Right renal pelvis (tissue), 4 donors: ENCODE data around the gene DRP2. TPM values are rescaled to one million over a fixed set of nuclear protein-coding genes. Genes with fewer than 3 reads are reported as not detected.
"Not testable (repeated sequence)": the region's sequence is repeated elsewhere in the genome, so short reads cannot be mapped to it uniquely, and the experiment has no call there.

ENCODE experiments used
- DNase-seq, 4 donors: peaks; one replicate each; pipeline ENCODE4 v3.0.0-alpha.2; 2013; ENCODE audit warnings: low read depth in 4 of 4, low spot score in 3 of 4, missing footprints in 1 of 4
- polyA plus RNA-seq, 4 donors: library from polyadenylated mRNA; unstranded; fragments of 120-200 nt; gene quantifications; one replicate each; pipeline ENCODE4 v1.2.1, GENCODE V29; 2013; ENCODE audit not compliant: insufficient read length in 4 of 4

DRP2 gene
- polyA plus RNA-seq, 4 donors: 1.5 to 2.2 (median 1.8) TPM

GRCh38 chrX:101237041-101237440, 17.5 kb downstream of the DRP2 start:
- DNase-seq: no peak

GRCh38 chrX:101241531-101241930, 21.9 kb downstream of the DRP2 start:
- DNase-seq: no peak

- no peak for DNase-seq
Observed at GRCh38 chrX:101252634-101253033, 33.0 kb downstream of the DRP2 start.

GRCh38 chrX:101257448-101258258, 38.1 kb downstream of the DRP2 start:
- DNase-seq: no peak

GRCh38 chrX:101258259-101258581, 38.6 kb downstream of the DRP2 start:
- no peak for DNase-seq

- no peak for DNase-seq
Observed at GRCh38 chrX:101260435-101260834, 40.8 kb downstream of the DRP2 start.

GRCh38 chrX:101262590-101262989, 43.0 kb downstream of the DRP2 start:
- DNase-seq: no peak

GRCh38 chrX:101263766-101264165, 44.2 kb downstream of the DRP2 start:
- DNase-seq: no peak

- no peak for DNase-seq
Observed at GRCh38 chrX:101265869-101266428, 46.4 kb downstream of the DRP2 start.

GRCh38 chrX:101274198-101274597, 54.6 kb downstream of the DRP2 start:
- DNase-seq: no peak

GRCh38 chrX:101276238-101276637, 56.7 kb downstream of the DRP2 start:
- no peak for DNase-seq

GRCh38 chrX:101287402-101287801, 67.8 kb downstream of the DRP2 start:
- peak in 2 of 4 donors; percentile 6 to 22 for DNase-seq

GRCh38 chrX:101290957-101291603, 71.5 kb downstream of the DRP2 start, which contains the start of gene TAF7L:
TSS of gene TAF7L (minus strand) at chrX:101291334. CDS start at chrX:101287543, 3,791 bp downstream.
- DNase-seq: peak in 1 of 4 donors; percentile 6

- DNase-seq: not testable (repeated sequence)
Observed at GRCh38 chrX:101295603-101296002, 76.0 kb downstream of the DRP2 start.

- no peak for DNase-seq
Observed at GRCh38 chrX:101303790-101304189, 84.2 kb downstream of the DRP2 start.

Other genes with a start within 250 kb of the DRP2 start
- gene TRMT2B, start 167.7 kb upstream of the DRP2 start, polyA plus RNA-seq: 10 to 100 TPM; 11.0 to 12.4 (median 11.6) TPM
- gene TMEM35A, start 140.9 kb upstream of the DRP2 start, polyA plus RNA-seq: 10 to 100 TPM in 1 of 4 donors, 1 to 10 TPM in 3; 7.8 to 10.8 (median 9.1) TPM
- 1 to 10 TPM; 7.5 to 8.4 (median 7.8) TPM for gene CENPI, start 121.6 kb upstream of the DRP2 start, polyA plus RNA-seq
- gene TAF7L, start 71.5 kb downstream of the DRP2 start, polyA plus RNA-seq: under 1 TPM; 0.31 to 0.64 (median 0.49) TPM
- 10 to 100 TPM; 17.7 to 19.4 (median 18.6) TPM for gene TIMM8A, start 129.0 kb downstream of the DRP2 start, polyA plus RNA-seq
- 1 to 10 TPM; 1.4 to 3.9 (median 2.1) TPM for gene BTK, start 166.4 kb downstream of the DRP2 start, polyA plus RNA-seq
- 1,000 to 10,000 TPM in 1 of 4 donors, 100 to 1,000 TPM in 3; 919 to 1,205 (median 965) TPM for gene RPL36A, start 171.2 kb downstream of the DRP2 start, polyA plus RNA-seq
- 10 to 100 TPM; 29.8 to 31.8 (median 31.1) TPM for gene GLA, start 188.1 kb downstream of the DRP2 start, polyA plus RNA-seq
- gene HNRNPH2, start 188.4 kb downstream of the DRP2 start, polyA plus RNA-seq: 100 to 1,000 TPM; 134 to 155 (median 147) TPM